ENCODE data around the gene CTSC.

CTSC gene

GRCh38 chr11:88315015-88315414 is 22.5 kb downstream of the CTSC start:
- no peak for DNase-seq

- DNase-seq: no peak
These were observed 24.1 kb downstream of the CTSC start for GRCh38 chr11:88313441-88313840.

GRCh38 chr11:88312628-88313027 is 24.9 kb downstream of the CTSC start:
- DNase-seq: no peak

GRCh38 chr11:88310246-88310645 is 27.3 kb downstream of the CTSC start:
- DNase-seq: no peak

- DNase-seq: no peak
These were observed 29.0 kb downstream of the CTSC start for GRCh38 chr11:88308576-88308975.

- DNase-seq: no peak
These were observed 29.6 kb downstream of the CTSC start for GRCh38 chr11:88307749-88308425.

- DNase-seq: no peak
These were observed 30.8 kb downstream of the CTSC start for GRCh38 chr11:88306785-88307184.

- DNase-seq: no peak
These were observed 32.1 kb downstream of the CTSC start for GRCh38 chr11:88305430-88305829.

GRCh38 chr11:88304352-88304751 is 33.2 kb downstream of the CTSC start:
- DNase-seq: no peak

GRCh38 chr11:88303037-88303436 is 34.5 kb downstream of the CTSC start:
- DNase-seq: peak; percentile 30

- DNase-seq: peak; percentile 64
These were observed 35.9 kb downstream of the CTSC start for GRCh38 chr11:88301488-88302140.

GRCh38 chr11:88300888-88301487 is 36.5 kb downstream of the CTSC start:
- DNase-seq: peak; percentile 44

- no peak for DNase-seq
These were observed 39.7 kb downstream of the CTSC start for GRCh38 chr11:88297863-88298262.

- DNase-seq: no peak
These were observed 40.1 kb downstream of the CTSC start for GRCh38 chr11:88297421-88297820.

- no peak for DNase-seq
These were observed 42.5 kb downstream of the CTSC start for GRCh38 chr11:88295028-88295427.

GRCh38 chr11:88293931-88294330 is 43.6 kb downstream of the CTSC start:
- no peak for DNase-seq

GRCh38 chr11:88292171-88292843 is 45.2 kb downstream of the CTSC start:
- no peak for DNase-seq

- no peak for DNase-seq
These were observed 49.0 kb downstream of the CTSC start for GRCh38 chr11:88288560-88288959.

GRCh38 chr11:88284336-88285050 is 53.0 kb downstream of the CTSC start:
- no peak for DNase-seq

- DNase-seq: no peak
These were observed 54.6 kb downstream of the CTSC start for GRCh38 chr11:88282747-88283515.

- no peak for DNase-seq
These were observed 56.2 kb downstream of the CTSC start for GRCh38 chr11:88281317-88281712.

GRCh38 chr11:88280673-88281316 is 56.7 kb downstream of the CTSC start:
- DNase-seq: no peak

Data from CD4-positive, alpha-beta T cell treated with Interleukin-10 for 1 hour (primary cell).